Lower leg skin (tissue), 4 donors: ENCODE measurements around the gene DALRD3. TPM values are rescaled to one million over a fixed set of nuclear protein-coding genes. Genes with fewer than 3 reads are reported as not detected.
"Not testable (repeated sequence)": the region's sequence is repeated elsewhere in the genome, so short reads cannot be mapped to it uniquely, and the experiment has no call there.

Experiments used
- DNase-seq, 2 donors: peaks; one replicate each; pipeline ENCODE4 v3.0.0-alpha.2; 2019; ENCODE audit warnings: low spot score in 2 of 2
- H3K4me3 ChIP-seq: fragments of 200-600 bp; sonication (generic); 2 replicates; pipeline ENCODE4 v1.5.1; 2017; ENCODE audit warnings: mild to moderate bottlenecking, low read depth; ENCODE audit not compliant: poor library complexity, severe bottlenecking
- CTCF ChIP-seq, 3 donors: fragments of 450-650 bp; IDR thresholded peaks; one replicate each; pipeline ENCODE4 v1.5.1; 2016; ENCODE audit warnings: antibody characterized with exemption in 3 of 3, mild to moderate bottlenecking in 3 of 3, moderate library complexity in 2 of 3
- POLR2A ChIP-seq, 2 donors: fragments of 450-650 bp; IDR thresholded peaks; one replicate each; pipeline ENCODE4 v1.6.1; 2016 to 2017; ENCODE audit warnings: antibody characterized with exemption in 2 of 2, mild to moderate bottlenecking in 1 of 2, moderate library complexity in 1 of 2
- WGBS, 2 donors: methylation state at CpG; one replicate each; pipeline ENCODE4 v1.1.5; 2018; 5-methylcytosine and 5-hydroxymethylcytosine counted together
- intact Hi-C: fragments of 100-400 bp; cut with DNase I; formaldehyde crosslinking; loops from one replicate; pipeline ENCODE4 v1.15.0; 2023; ENCODE audit warnings: low total_unique reads
- total RNA-seq, 4 donors: library from RNA; depleted of rRNA; stranded (reverse); fragments of >200 nt; gene quantifications; one replicate each; pipeline ENCODE4 v1.1.0, GENCODE V29; 2016

Gene DALRD3
- total RNA-seq, 4 donors from 2014 or later, result 51.5 to 78.4 (median 62.1) TPM

- H3K4me3 ChIP-seq, result no peak overlapping the region
- intact Hi-C loops, result no loop called here
- TF ChIP-seq POLR2A (IDR thresholded peaks at IDR 0.05) (no peak), CTCF (IDR thresholded peaks at IDR 0.05) (no peak)
- DNase-seq, result no peak
- WGBS, 2 donors, result 62 to 75% methylated on average over 17 of the region's 17 CpGs
Observed at GRCh38 chr3:49012441-49013017, 5.9 kb downstream of the DALRD3 start.

- intact Hi-C loops, result no loop called here
- WGBS, 2 donors, result 77 to 84% methylated on average over 3 of the region's 3 CpGs
- H3K4me3 ChIP-seq, result no peak overlapping the region
- no peak for DNase-seq
- TF ChIP-seq CTCF (IDR thresholded peaks at IDR 0.05) (no peak), POLR2A (IDR thresholded peaks at IDR 0.05) (no peak)
Observed at GRCh38 chr3:49009396-49009795, 9.0 kb downstream of the DALRD3 start.

- intact Hi-C loops, H3K4me3 ChIP-seq: not testable (repeated sequence)
- WGBS, 2 donors, result 85 to 89% methylated on average over 5 of the region's 5 CpGs
Observed at GRCh38 chr3:49008627-49009026, 9.8 kb downstream of the DALRD3 start.

GRCh38 chr3:49007771-49008528 lies 10.4 kb downstream of the DALRD3 start:
- intact Hi-C loops, result no loop called here
- TF ChIP-seq POLR2A (IDR thresholded peaks at IDR 0.05), result no peak
- peak in 1 of 3 donors; percentile 4 for TF ChIP-seq CTCF (IDR thresholded peaks at IDR 0.05)
- peak overlapping the region; percentile 55 for H3K4me3 ChIP-seq
- WGBS, 2 donors, result 10 to 15% methylated on average over 35 to 40 of the region's 41 CpGs
- DNase-seq, result peak; percentile 89 to 98

More at GRCh38 chr3:49008627-49009026, 9.8 kb downstream of the DALRD3 start:
- not testable (repeated sequence) for DNase-seq

- peak; percentile 96 to 99 for DNase-seq
- peak within 1 kb of the TSS; percentile 55 for H3K4me3 ChIP-seq
- TF ChIP-seq POLR2A (IDR thresholded peaks at IDR 0.05) (no peak), CTCF (IDR thresholded peaks at IDR 0.05) (peak in 1 of 3 donors; percentile 14)
- intact Hi-C loops, result no loop called here
- WGBS, 2 donors, result 0% methylated on average over 40 to 51 of the region's 65 CpGs
Observed at GRCh38 chr3:49007068-49007770, 11.2 kb downstream of the DALRD3 start, which contains the start of gene WDR6. WDR6 (plus strand) TSS chr3:49007391; CDS start chr3:49007432, 41 bp downstream.
